OCI-LY7 (cell line): ENCODE data around the gene SFTPD.

Experiments
- EZH2phosphoT487 ChIP-seq: fragments of 200-600 bp; sonication (generic); IDR thresholded peaks from 2 replicates; pipeline ENCODE4 v1.6.1; 2018; ENCODE audit warnings: low read depth, borderline replicate concordance, mild to moderate bottlenecking, mixed run types, antibody characterized with exemption, low read length, moderate library complexity, mixed read lengths
- TF ChIP-seq, protein P1 (sequence below): fragments of 200-600 bp; sonication (generic); conservative IDR thresholded peaks from 2 replicates; pipeline ENCODE4 v1.5.1; 2014; ENCODE audit warnings: mild to moderate bottlenecking, antibody characterized with exemption, low read length, moderate library complexity, mixed read lengths

- no peak for TF ChIP-seq EZH2phosphoT487
- TF ChIP-seq, protein P1, sequence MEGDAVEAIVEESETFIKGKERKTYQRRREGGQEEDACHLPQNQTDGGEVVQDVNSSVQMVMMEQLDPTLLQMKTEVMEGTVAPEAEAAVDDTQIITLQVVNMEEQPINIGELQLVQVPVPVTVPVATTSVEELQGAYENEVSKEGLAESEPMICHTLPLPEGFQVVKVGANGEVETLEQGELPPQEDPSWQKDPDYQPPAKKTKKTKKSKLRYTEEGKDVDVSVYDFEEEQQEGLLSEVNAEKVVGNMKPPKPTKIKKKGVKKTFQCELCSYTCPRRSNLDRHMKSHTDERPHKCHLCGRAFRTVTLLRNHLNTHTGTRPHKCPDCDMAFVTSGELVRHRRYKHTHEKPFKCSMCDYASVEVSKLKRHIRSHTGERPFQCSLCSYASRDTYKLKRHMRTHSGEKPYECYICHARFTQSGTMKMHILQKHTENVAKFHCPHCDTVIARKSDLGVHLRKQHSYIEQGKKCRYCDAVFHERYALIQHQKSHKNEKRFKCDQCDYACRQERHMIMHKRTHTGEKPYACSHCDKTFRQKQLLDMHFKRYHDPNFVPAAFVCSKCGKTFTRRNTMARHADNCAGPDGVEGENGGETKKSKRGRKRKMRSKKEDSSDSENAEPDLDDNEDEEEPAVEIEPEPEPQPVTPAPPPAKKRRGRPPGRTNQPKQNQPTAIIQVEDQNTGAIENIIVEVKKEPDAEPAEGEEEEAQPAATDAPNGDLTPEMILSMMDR: no peak
Observed at GRCh38 chr10:79932307-79932706, 16.6 kb downstream of the SFTPD start.
